Upper lobe of left lung (tissue), 6 donors: ENCODE measurements around the gene CHRNA3. TPM values are rescaled to one million over a fixed set of nuclear protein-coding genes. Genes with fewer than 3 reads are reported as not detected.
"Not testable (repeated sequence)": the region's sequence is repeated elsewhere in the genome, so short reads cannot be mapped to it uniquely, and the experiment has no call there.

Source experiments
- ATAC-seq, 2 donors: fragments of 200-7000 bp; cut with Tn5 transposase; one replicate each; pipeline ENCODE4 v1.9.1; 2022; ENCODE audit warnings: mild to moderate bottlenecking in 2 of 2, moderate library complexity in 2 of 2; ENCODE audit not compliant: low FRiP score in 2 of 2
- DNase-seq, 2 donors: peaks; one replicate each; pipeline ENCODE4 v3.0.0-alpha.2; 2019 to 2020
- H3K27ac ChIP-seq, 4 donors: fragments of 200-600 bp; sonication (generic); one replicate each; pipeline ENCODE4 v1.5.1; 2016 to 2019
- H3K27me3 ChIP-seq, 4 donors: fragments of 200-600 bp; sonication (generic); one replicate each; pipeline ENCODE4 v1.5.1; 2017 to 2019
- H3K36me3 ChIP-seq, 4 donors: fragments of 200-600 bp; sonication (generic); one replicate each; pipeline ENCODE4 v1.5.1; 2016 to 2019
- H3K4me1 ChIP-seq, 4 donors: fragments of 200-600 bp; sonication (generic); one replicate each; pipeline ENCODE4 v1.5.1; 2018 to 2019
- H3K4me3 ChIP-seq, 4 donors: fragments of 200-600 bp; sonication (generic); one replicate each; pipeline ENCODE4 v1.5.1; 2017 to 2019; ENCODE audit warnings: mild to moderate bottlenecking in 2 of 4, moderate library complexity in 1 of 4
- H3K9me3 ChIP-seq, 4 donors: fragments of 200-600 bp; sonication (generic); one replicate each; pipeline ENCODE4 v1.5.1; 2018 to 2019
- CTCF ChIP-seq, 6 experiments: fragments of 450-650 bp in 4 of 6; fragments of 200-600 bp in 2 of 6; sonication (generic) in 2 of 6; IDR thresholded peaks; one replicate each; pipeline ENCODE4 v1.5.1; 2016 to 2019; ENCODE audit warnings: antibody characterized with exemption in 6 of 6
- EP300 ChIP-seq, 4 donors: sonication (generic); formaldehyde crosslinking; IDR thresholded peaks; one replicate each; pipeline ENCODE4 v1.5.1; 2017; ENCODE audit warnings: antibody characterized with exemption in 4 of 4, control low read depth in 2 of 4
- POLR2A ChIP-seq, 4 donors: fragments of 450-650 bp; IDR thresholded peaks; one replicate each; pipeline ENCODE4 v1.5.1; 2016 to 2017; ENCODE audit warnings: antibody characterized with exemption in 4 of 4, mild to moderate bottlenecking in 2 of 4
- POLR2AphosphoS5 ChIP-seq, 2 donors: sonication (generic); formaldehyde crosslinking; IDR thresholded peaks; one replicate each; pipeline ENCODE4 v1.5.1; 2017; ENCODE audit warnings: antibody characterized with exemption in 2 of 2
- WGBS, 2 donors: methylation state at CpG; one replicate each; pipeline ENCODE4 v1.1.5; 2017 to 2018; 5-methylcytosine and 5-hydroxymethylcytosine counted together
- total RNA-seq, 6 donors: library from RNA; depleted of rRNA in 4 of 6; stranded (reverse); fragments of >200 nt in 4 of 6; gene quantifications; one replicate each; pipeline versions ENCODE4 v1.1.0 to v1.2.1, GENCODE V29; 2016 to 2021
- donor health status: DM: no; HTN: no; CAD: no; lungs with moderate emphysema.
- donor health status: DM: no; HTN: yes; CAD: no; lungs with severe emphysema.

CHRNA3 gene
- total RNA-seq, 6 donors from 2014 or later, result 0.13 to 0.49 (median 0.22) TPM; not detected in 1

DNA sequence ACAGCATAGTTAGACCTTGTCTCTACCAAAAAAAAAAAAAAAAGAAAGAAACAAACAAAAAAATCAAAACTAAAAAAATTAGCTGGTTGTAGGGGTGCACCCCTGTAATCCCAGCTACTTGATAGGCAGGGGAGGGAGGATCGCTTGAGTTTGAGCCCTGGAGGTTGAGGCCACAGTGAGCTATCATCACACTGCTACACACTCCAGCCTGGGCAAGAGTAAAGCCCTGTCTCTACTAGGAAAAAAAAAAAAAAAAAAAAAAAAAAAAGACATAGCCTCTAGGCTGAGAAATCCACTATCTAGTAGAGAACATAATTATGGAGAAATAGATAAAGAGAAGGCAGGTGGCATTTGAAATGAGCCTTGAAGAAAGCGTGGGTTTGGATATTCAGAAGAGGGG is 57.7 kb downstream of the CHRNA3 start:
- ATAC-seq (no peak), DNase-seq (no peak)
- 86 to 94% methylated on average over 2 of the region's 2 CpGs for WGBS, 2 donors
- Histone ChIP-seq H3K4me3 (no peak overlapping the region), H3K27me3 (no peaks in the 10 kb centered on the region), H3K27ac (no peak overlapping the region), H3K9me3 (no peaks in the 10 kb centered on the region), H3K36me3 (no peaks in the 10 kb centered on the region), H3K4me1 (peaks cover 8 to 20% (median 11%) of the 10 kb centered on the region in 4 donors)
- TF ChIP-seq POLR2AphosphoS5 (IDR thresholded peaks at IDR 0.05), result no peak
- no peak for TF ChIP-seq CTCF (IDR thresholded peaks at IDR 0.05)
- no peak for TF ChIP-seq EP300 (IDR thresholded peaks at IDR 0.05)
- no peak for TF ChIP-seq POLR2A (IDR thresholded peaks at IDR 0.05)

- Histone ChIP-seq H3K36me3 (no peaks in the 10 kb centered on the region), H3K27ac (no peak overlapping the region), H3K4me1 (peaks cover 8 to 18% (median 11%) of the 10 kb centered on the region in 4 donors), H3K4me3 (no peak overlapping the region), H3K27me3 (no peaks in the 10 kb centered on the region), H3K9me3 (no peaks in the 10 kb centered on the region)
- no peak for TF ChIP-seq POLR2AphosphoS5 (IDR thresholded peaks at IDR 0.05)
- ATAC-seq (no peak), DNase-seq (no peak)
- 85 to 86% methylated on average over 5 of the region's 5 CpGs for WGBS, 2 donors
Observed at GRCh38 chr15:78561490-78561889, 59.3 kb downstream of the CHRNA3 start.

DNA sequence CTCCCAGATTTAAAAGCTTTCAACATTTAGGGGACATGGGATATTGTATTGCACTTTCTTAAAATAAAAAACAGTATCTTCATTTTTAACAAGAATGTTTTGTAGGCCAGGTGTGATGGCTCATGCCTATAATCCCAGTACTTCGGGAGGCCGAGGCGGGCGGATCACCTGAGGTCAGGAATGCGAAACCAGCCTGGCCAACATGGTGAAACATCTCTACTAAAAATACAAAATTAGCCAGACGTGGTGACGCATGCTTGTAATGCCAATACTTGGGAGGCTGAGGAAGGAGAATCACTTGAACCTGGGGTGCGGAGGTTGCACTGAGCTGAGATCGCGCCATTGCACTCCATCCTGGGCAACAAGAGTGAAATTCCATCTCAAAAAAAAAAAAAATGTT is 60.6 kb downstream of the CHRNA3 start:
- not testable (repeated sequence) for H3K9me3 ChIP-seq, H3K27me3 ChIP-seq, H3K27ac ChIP-seq, H3K4me3 ChIP-seq, H3K4me1 ChIP-seq, ATAC-seq, H3K36me3 ChIP-seq, DNase-seq
- 94 to 97% methylated on average over 10 of the region's 10 CpGs for WGBS, 2 donors

- H3K27ac ChIP-seq, result no peak overlapping the region
- ATAC-seq (no peak), DNase-seq (no peak)
- H3K27me3 ChIP-seq, result no peaks in the 10 kb centered on the region
- peaks cover 18 to 38% (median 31%) of the 10 kb centered on the region in 4 donors for H3K36me3 ChIP-seq
- 68 to 73% methylated on average over 5 of the region's 5 CpGs for WGBS, 2 donors
- TF ChIP-seq POLR2A (IDR thresholded peaks at IDR 0.05) (no peak), CTCF (IDR thresholded peaks at IDR 0.05) (no peak), POLR2AphosphoS5 (IDR thresholded peaks at IDR 0.05) (no peak), EP300 (IDR thresholded peaks at IDR 0.05) (no peak)
- no peaks in the 10 kb centered on the region for H3K4me1 ChIP-seq
- no peaks in the 10 kb centered on the region for H3K9me3 ChIP-seq
- no peak overlapping the region for H3K4me3 ChIP-seq
Observed at GRCh38 chr15:78552597-78552996, 68.2 kb downstream of the CHRNA3 start.

DNA sequence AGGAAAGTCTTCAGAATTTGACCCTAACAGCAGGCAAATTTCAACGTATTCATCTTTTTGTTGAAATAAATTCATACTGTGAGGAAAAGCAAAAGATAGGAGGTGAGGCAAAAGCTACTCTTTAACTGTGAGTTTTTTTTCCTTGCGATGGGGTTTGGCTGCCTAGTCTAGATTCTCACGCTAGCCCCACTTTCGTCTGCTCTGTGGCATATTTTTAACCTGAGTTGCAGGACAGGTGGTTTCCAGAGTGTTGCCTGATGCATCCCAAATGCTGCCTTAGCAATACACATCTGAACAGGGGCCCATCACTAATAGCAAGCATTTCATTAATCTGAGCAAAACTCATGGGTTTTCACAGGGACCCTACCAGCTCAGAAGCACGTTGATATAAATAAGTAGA is 68.9 kb downstream of the CHRNA3 start:
- 87 to 88% methylated on average over 5 of the region's 5 CpGs for WGBS, 2 donors
- Histone ChIP-seq H3K9me3 (no peaks in the 10 kb centered on the region), H3K4me3 (no peak overlapping the region), H3K36me3 (peaks cover 24 to 45% (median 38%) of the 10 kb centered on the region in 4 donors), H3K27me3 (no peaks in the 10 kb centered on the region), H3K4me1 (no peaks in the 10 kb centered on the region), H3K27ac (no peak overlapping the region)
- DNase-seq (no peak), ATAC-seq (no peak)
- TF ChIP-seq EP300 (IDR thresholded peaks at IDR 0.05), result no peak
- TF ChIP-seq POLR2A (IDR thresholded peaks at IDR 0.05), result no peak
- TF ChIP-seq CTCF (IDR thresholded peaks at IDR 0.05), result no peak
- TF ChIP-seq POLR2AphosphoS5 (IDR thresholded peaks at IDR 0.05), result no peak

- TF ChIP-seq EP300 (IDR thresholded peaks at IDR 0.05), result no peak
- no peak for TF ChIP-seq CTCF (IDR thresholded peaks at IDR 0.05)
- no peak for TF ChIP-seq POLR2A (IDR thresholded peaks at IDR 0.05)
- no peak for TF ChIP-seq POLR2AphosphoS5 (IDR thresholded peaks at IDR 0.05)
- WGBS, 2 donors, result 77 to 80% methylated on average over 3 of the region's 3 CpGs
- Histone ChIP-seq H3K4me1 (no peaks in the 10 kb centered on the region), H3K36me3 (peaks cover 35 to 56% (median 48%) of the 10 kb centered on the region in 4 donors), H3K27me3 (no peaks in the 10 kb centered on the region), H3K9me3 (no peaks in the 10 kb centered on the region), H3K27ac (no peak overlapping the region), H3K4me3 (no peak overlapping the region)
- ATAC-seq (no peak), DNase-seq (no peak)
Observed at GRCh38 chr15:78550815-78551214, 70.0 kb downstream of the CHRNA3 start.
